HCT116 (cell line): ENCODE data around the gene FOXP1. TPM values are rescaled to one million over a fixed set of nuclear protein-coding genes. Genes with fewer than 3 reads are reported as not detected.

ENCODE experiments used
- ATAC-seq: fragments of 200-7000 bp; cut with Tn5 transposase; 2 replicates; pipeline ENCODE4 v1.9.1; 2020; ENCODE audit warnings: mild to moderate bottlenecking, moderate library complexity
- BruUV-seq: library from RNA; stranded (reverse); fragments of 400-500 nt; replicated peaks from 2 replicates; lab custom pipeline; 2021; lab: Mats Ljungman, UMichigan
- CTCF ChIA-PET: fragments of 300-600 bp; sonication (Branson Sonifier 250); formaldehyde crosslinking; loops from one replicate; lab custom pipeline; 2021; ENCODE audit warnings: antibody characterized with exemption; lab: Charles Lee
- POLR2A ChIA-PET: fragments of 300-600, 350-600 bp; sonication (Branson Sonifier 250); formaldehyde crosslinking; loops from one replicate; lab custom pipeline; 2021; ENCODE audit warnings: antibody characterized with exemption; lab: Charles Lee
- RAD21 ChIA-PET, 2 experiments: fragments of 300-600 bp; sonication (Branson Sonifier 250); formaldehyde crosslinking; loops; one replicate each; lab custom pipeline; 2023; ENCODE audit warnings: low total read pairs in 2 of 2; ENCODE audit not compliant: uncharacterized antibody in 2 of 2, unreplicated experiment in 2 of 2, low non-redundant PET in 1 of 2; lab: Charles Lee
- DNase-seq: peaks from one replicate; pipeline ENCODE4 v3.0.0-alpha.2; 2010; ENCODE audit warnings: low read depth, low spot score
- H2AFZ ChIP-seq: fragments of 200-600 bp; shearing (Covaris generic), sonication (generic); 2 replicates; pipeline ENCODE4 v1.6.1; 2017; ENCODE audit warnings: low read depth, mixed run types, mixed read lengths, antibody characterized with exemption, low read length; ENCODE audit not compliant: poor library complexity, severe bottlenecking
- H3K27ac ChIP-seq: 2 replicates; pipeline ENCODE4 v1.5.1; 2012; ENCODE audit warnings: low read depth, low read length
- H3K27me3 ChIP-seq: fragments of 200-600 bp; sonication (generic); 2 replicates; pipeline ENCODE4 v1.6.1; 2016; ENCODE audit warnings: mixed run types, low read length, mixed read lengths; ENCODE audit not compliant: insufficient read depth
- H3K36me3 ChIP-seq, 2 experiments: fragments of 200-500 bp in 1 of 2; fragments of 200-600 bp in 1 of 2; sonication (Bioruptor generic) in 1 of 2; sonication (generic) in 1 of 2; 2 replicates each; pipeline versions ENCODE4 v1.5.1 to v1.6.1; 2014 to 2016; ENCODE audit warnings: low read length in 2 of 2, inconsistent platforms in 1 of 2, mixed read lengths in 1 of 2, mixed run types in 1 of 2; ENCODE audit not compliant: insufficient read depth in 2 of 2, control insufficient read depth in 1 of 2
- H3K4me1 ChIP-seq, 2 experiments: fragments of 200-600 bp in 1 of 2; sonication (generic) in 1 of 2; 2 replicates each; pipeline versions ENCODE4 v1.5.1 to v1.6.1; 2012 to 2017; ENCODE audit warnings: low read length in 2 of 2, inconsistent platforms in 1 of 2, mild to moderate bottlenecking in 1 of 2, mixed read lengths in 1 of 2, mixed run types in 1 of 2, moderate library complexity in 1 of 2; ENCODE audit not compliant: insufficient read depth in 2 of 2, control insufficient read depth in 1 of 2
- H3K4me2 ChIP-seq: fragments of 200-600 bp; sonication (generic); 2 replicates; pipeline ENCODE4 v1.6.1; 2017; ENCODE audit warnings: mixed run types, low read length, mixed read lengths
- H3K4me3 ChIP-seq, 2 experiments: fragments of 200-600 bp in 1 of 2; sonication (generic) in 1 of 2; replicated peaks in 1 of 2; 2 replicates each; pipeline ENCODE4 v1.5.1; 2011 to 2016; ENCODE audit warnings: low read length in 2 of 2, control low read depth in 1 of 2, low read depth in 1 of 2, mild to moderate bottlenecking in 1 of 2, mixed read lengths in 1 of 2, mixed run types in 1 of 2
- H3K79me2 ChIP-seq: fragments of 200-600 bp; sonication (generic); 2 replicates; pipeline ENCODE4 v1.6.1; 2017; ENCODE audit warnings: mild to moderate bottlenecking, mixed run types, low read length, moderate library complexity, mixed read lengths; ENCODE audit not compliant: insufficient read depth
- H3K9ac ChIP-seq: fragments of 200-600 bp; sonication (generic); 2 replicates; pipeline ENCODE4 v1.6.1; 2016; ENCODE audit warnings: low read length, mixed read lengths
- H3K9me2 ChIP-seq: fragments of 200-600 bp; sonication (generic), shearing (Covaris generic); 2 replicates; pipeline ENCODE4 v1.6.1; 2017; ENCODE audit warnings: mixed run types, mild to moderate bottlenecking, moderate library complexity; ENCODE audit not compliant: insufficient read depth
- H3K9me3 ChIP-seq, 2 experiments: fragments of 200-500 bp in 1 of 2; fragments of 200-600 bp in 1 of 2; sonication (Bioruptor generic) in 1 of 2; sonication (generic) in 1 of 2; 2 replicates each; pipeline ENCODE4 v1.6.1; 2014 to 2017; ENCODE audit warnings: low read length in 2 of 2, mixed read lengths in 2 of 2, inconsistent platforms in 1 of 2, low read depth in 1 of 2, mild to moderate bottlenecking in 1 of 2, mixed run types in 1 of 2, moderate library complexity in 1 of 2; ENCODE audit not compliant: control insufficient read depth in 1 of 2, insufficient read depth in 1 of 2
- H4K20me1 ChIP-seq: fragments of 200-600 bp; sonication (generic), shearing (Covaris generic); 2 replicates; pipeline ENCODE4 v1.6.1; 2017; ENCODE audit warnings: mixed run types, mild to moderate bottlenecking, moderate library complexity; ENCODE audit not compliant: insufficient read depth
- CBX3 ChIP-seq: IDR thresholded peaks from 2 replicates; pipeline ENCODE4 v1.6.1; 2012; ENCODE audit warnings: low read depth
- EGR1 ChIP-seq: IDR thresholded peaks from 2 replicates; pipeline ENCODE4 v1.6.1; 2012; ENCODE audit warnings: low read depth
- ELF1 ChIP-seq: IDR thresholded peaks from 2 replicates; pipeline ENCODE4 v1.6.1; 2012; ENCODE audit warnings: low read depth, borderline replicate concordance
- EZH2phosphoT487 ChIP-seq: fragments of 200-600 bp; IDR thresholded peaks from 2 replicates; pipeline ENCODE4 v1.6.1; 2018; ENCODE audit warnings: antibody characterized with exemption, borderline replicate concordance
- JUND ChIP-seq: IDR thresholded peaks from 2 replicates; pipeline ENCODE4 v1.6.1; 2012
- POLR2A ChIP-seq: IDR thresholded peaks from 2 replicates; pipeline ENCODE4 v1.7.0; 2011; ENCODE audit warnings: borderline replicate concordance; ENCODE audit not compliant: insufficient read depth, insufficient read length; ENCODE audit errors: extremely low read depth
- POLR2AphosphoS5 ChIP-seq: IDR thresholded peaks from 2 replicates; pipeline ENCODE4 v1.6.1; 2011; ENCODE audit warnings: mild to moderate bottlenecking, low read depth, low read length, moderate library complexity
- RAD21 ChIP-seq: IDR thresholded peaks from 2 replicates; pipeline ENCODE4 v1.6.1; 2012; ENCODE audit warnings: low read depth, mild to moderate bottlenecking
- SIN3A ChIP-seq: IDR thresholded peaks from 2 replicates; pipeline ENCODE4 v1.6.1; 2012; ENCODE audit warnings: low read depth
- SRF ChIP-seq: IDR thresholded peaks from 2 replicates; pipeline ENCODE4 v1.6.1; 2012; ENCODE audit warnings: low read depth
- YY1 ChIP-seq: IDR thresholded peaks from 2 replicates; pipeline ENCODE4 v1.6.1; 2011; ENCODE audit warnings: low read length, low read depth, moderate library complexity, mild to moderate bottlenecking; ENCODE audit not compliant: insufficient replicate concordance; ENCODE audit errors: extremely low read depth
- ZNF274 ChIP-seq: fragments of 200-500 bp; sonication (Bioruptor generic); IDR thresholded peaks from 2 replicates; pipeline ENCODE4 v1.6.1; 2014; ENCODE audit warnings: mild to moderate bottlenecking, low read depth, low read length, inconsistent platforms
- intact Hi-C: fragments of 100-400 bp; cut with micrococcal nuclease; formaldehyde crosslinking; loops from 2 replicates; pipeline ENCODE4 v1.10.0; 2022
- total RNA-seq: library from RNA; stranded (reverse); gene quantifications from one replicate; pipeline ENCODE4 v1.2.1, GENCODE V29; 2021; ENCODE audit not compliant: unreplicated experiment
- TF ChIP-seq, protein P1 (sequence below): IDR thresholded peaks from 2 replicates; pipeline ENCODE4 v1.6.1; 2012

The FOXP1 gene
- total RNA-seq, 1 experiment from 2014 or later: 11.4 TPM

DNA sequence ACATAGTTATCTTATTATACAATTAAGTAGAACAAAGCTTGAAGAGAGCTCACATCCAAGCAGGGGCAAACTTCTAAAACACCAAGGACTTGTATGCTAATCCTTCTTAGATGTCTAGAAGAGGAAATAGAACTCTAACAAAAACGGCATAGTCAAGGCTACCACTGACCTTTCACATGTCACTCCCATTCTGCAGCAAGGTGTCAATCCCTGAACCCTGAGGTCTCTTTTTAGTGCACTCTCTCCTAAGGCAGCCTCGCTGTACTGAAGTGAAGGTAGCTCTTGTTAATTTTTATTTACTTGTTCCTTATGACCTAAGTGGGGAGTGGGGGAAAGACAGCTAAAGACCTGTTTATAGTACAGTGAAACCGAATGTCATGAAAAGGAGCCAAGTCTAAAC lies 506.5 kb downstream of the FOXP1 start:
- TF ChIP-seq JUND (no peak), ZNF274 (no peak), EZH2phosphoT487 (no peak), EGR1 (no peak), POLR2AphosphoS5 (no peak), ELF1 (no peak), SIN3A (no peak), RAD21 (no peak), CBX3 (no peak), SRF (no peak)
- TF ChIP-seq, protein P1, sequence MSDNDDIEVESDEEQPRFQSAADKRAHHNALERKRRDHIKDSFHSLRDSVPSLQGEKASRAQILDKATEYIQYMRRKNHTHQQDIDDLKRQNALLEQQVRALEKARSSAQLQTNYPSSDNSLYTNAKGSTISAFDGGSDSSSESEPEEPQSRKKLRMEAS: no peak
- H3K27ac ChIP-seq: no peak overlapping the region
- no peaks in the 10 kb centered on the region for H3K36me3 ChIP-seq
- ATAC-seq: no peak
- POLR2A ChIA-PET: no interaction called here
- no peaks in the 10 kb centered on the region for H3K9me3 ChIP-seq
- no peaks in the 10 kb centered on the region for H3K27me3 ChIP-seq
- RAD21 ChIA-PET: no interaction called here
- no peaks in the 10 kb centered on the region for H3K9me2 ChIP-seq
- no peak overlapping the region for H3K4me3 ChIP-seq
- CTCF ChIA-PET: no interaction called here
- H2AFZ ChIP-seq: no peak overlapping the region
- no peaks in the 10 kb centered on the region for H4K20me1 ChIP-seq
- H3K4me2 ChIP-seq: no peak overlapping the region
- intact Hi-C loops: loop anchor here (10.0 kb wide), 1 partner anchor 508 kb away; the partner anchor contains the start of gene FOXP1
- no peaks in the 10 kb centered on the region for H3K79me2 ChIP-seq
- no peaks in the 10 kb centered on the region for H3K4me1 ChIP-seq
- no TSS peak for BruUV-seq
- H3K9ac ChIP-seq: no peak overlapping the region
- DNase-seq: no peak

DNA sequence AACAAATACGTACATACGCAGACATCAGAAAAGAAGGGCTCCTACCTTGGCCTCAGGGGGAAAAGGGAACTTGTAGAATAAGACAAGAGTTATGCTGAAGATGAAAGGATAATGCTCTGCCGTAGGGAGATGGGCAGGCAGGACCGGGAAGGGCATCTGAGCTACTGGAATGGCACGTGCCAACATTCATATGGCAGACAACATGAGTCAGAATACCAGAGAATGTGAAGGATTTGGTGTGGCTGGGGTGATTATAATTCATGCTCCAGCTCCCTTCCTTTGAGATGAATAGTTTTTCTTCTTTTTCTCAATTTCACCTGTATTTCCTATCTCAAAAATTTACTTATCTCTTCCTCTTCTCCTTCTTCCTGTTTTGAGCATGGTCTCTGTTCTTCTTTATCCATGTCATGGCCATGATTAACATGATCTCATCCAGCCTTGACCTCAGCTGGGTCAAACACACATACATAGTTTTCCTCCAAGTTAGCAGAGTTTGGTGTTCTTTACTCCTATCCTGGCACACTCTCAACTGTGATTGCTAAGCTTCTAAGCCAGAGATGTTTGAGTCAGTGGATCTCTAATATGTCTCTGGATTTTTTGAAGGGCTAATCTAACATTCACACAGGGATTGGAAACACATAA lies 507.0 kb downstream of the FOXP1 start:
- BruUV-seq: no TSS peak
- intact Hi-C loops: loop anchor here (10.0 kb wide), 1 partner anchor 508 kb away; the partner anchor contains the start of gene FOXP1

More for the DNA sequence above, 507.0 kb downstream of the FOXP1 start:
- Histone ChIP-seq H3K27me3 (no peaks in the 10 kb centered on the region), H3K4me2 (no peak overlapping the region), H3K9ac (no peak overlapping the region), H3K79me2 (no peaks in the 10 kb centered on the region), H3K4me1 (no peaks in the 10 kb centered on the region), H4K20me1 (no peaks in the 10 kb centered on the region), H3K27ac (no peak overlapping the region)
- CTCF ChIA-PET: no interaction called here
- no peak for ATAC-seq
- RAD21 ChIA-PET: no interaction called here
- no peak for DNase-seq
- no peak for TF ChIP-seq POLR2A
- TF ChIP-seq, protein P1: no peak
- TF ChIP-seq YY1: no peak
- TF ChIP-seq, all 23 proteins: peak for 0
- no peak overlapping the region for H2AFZ ChIP-seq
- no peak overlapping the region for H3K4me3 ChIP-seq
- no peaks in the 10 kb centered on the region for H3K9me2 ChIP-seq
- H3K36me3 ChIP-seq: no peaks in the 10 kb centered on the region
- no peaks in the 10 kb centered on the region for H3K9me3 ChIP-seq
- POLR2A ChIA-PET: no interaction called here
